PC-3 (cell line): ENCODE results near the gene PRSS56. TPM values are rescaled to one million over a fixed set of nuclear protein-coding genes. Genes with fewer than 3 reads are reported as not detected.
A peak's percentile ranks its signal among the peaks of the same experiment; 100 is the strongest.

Source experiments
- ATAC-seq: fragments of 200-7000 bp; cut with Tn5 transposase; 2 replicates; pipeline ENCODE4 v1.9.1; 2020; ENCODE audit warnings: mild to moderate bottlenecking, moderate library complexity
- BruUV-seq: library from RNA; stranded (reverse); fragments of 400-500 nt; replicated peaks from 2 replicates; lab custom pipeline; 2021; lab: Mats Ljungman, UMichigan
- CTCF ChIA-PET: fragments of 300-600 bp; sonication (Branson Sonifier 250); formaldehyde crosslinking; loops from one replicate; lab custom pipeline; 2022; ENCODE audit warnings: antibody characterized with exemption; lab: Charles Lee
- POLR2A ChIA-PET: fragments of 300-600 bp; sonication (Branson Sonifier 250); formaldehyde crosslinking; loops from one replicate; lab custom pipeline; 2022; ENCODE audit warnings: antibody characterized with exemption; ENCODE audit not compliant: unreplicated experiment; lab: Charles Lee
- DNase-seq: peaks from one replicate; pipeline ENCODE4 v3.0.0-alpha.2; 2015
- H2AFZ ChIP-seq: fragments of 300-600 bp; sonication (generic); 2 replicates; pipeline ENCODE4 v1.6.0; 2016; ENCODE audit warnings: antibody characterized with exemption, low read length
- H3F3A ChIP-seq: fragments of 300-600 bp; sonication (generic); one replicate; pipeline ENCODE4 v1.6.0; 2017; ENCODE audit warnings: antibody characterized with exemption, low read length, control low read depth, mild to moderate bottlenecking; ENCODE audit not compliant: unreplicated experiment
- H3K27ac ChIP-seq: fragments of 300-600 bp; sonication (generic); 2 replicates; pipeline ENCODE4 v1.5.1; 2016; ENCODE audit warnings: mild to moderate bottlenecking, low read length
- H3K27me3 ChIP-seq: fragments of 300-600 bp; sonication (generic); 2 replicates; pipeline ENCODE4 v1.6.1; 2016; ENCODE audit warnings: low read length, mixed read lengths
- H3K36me3 ChIP-seq: fragments of 300-600 bp; sonication (generic); 2 replicates; pipeline ENCODE4 v1.6.1; 2016; ENCODE audit warnings: low read depth, mixed run types, low read length, mixed read lengths
- H3K4me1 ChIP-seq: fragments of 300-600 bp; sonication (generic); 2 replicates; pipeline ENCODE4 v1.5.1; 2016; ENCODE audit warnings: low read length; ENCODE audit not compliant: insufficient read depth
- H3K4me2 ChIP-seq: fragments of 300-600 bp; sonication (generic); 2 replicates; pipeline ENCODE4 v1.6.0; 2016; ENCODE audit warnings: low read length
- H3K4me3 ChIP-seq: fragments of 300-600 bp; sonication (generic); 2 replicates; pipeline ENCODE4 v1.5.1; 2016; ENCODE audit warnings: mild to moderate bottlenecking, low read length, mixed read lengths
- H3K79me2 ChIP-seq: fragments of 300-600 bp; sonication (generic); 2 replicates; pipeline ENCODE4 v1.6.1; 2017; ENCODE audit warnings: low read length, mixed read lengths
- H3K9ac ChIP-seq: fragments of 300-600 bp; sonication (generic); 2 replicates; pipeline ENCODE4 v1.6.0; 2016; ENCODE audit warnings: mild to moderate bottlenecking, low read length
- H3K9me2 ChIP-seq: fragments of 300-600 bp; sonication (generic); replicated peaks from 2 replicates; pipeline ENCODE4 v1.6.1; 2016; ENCODE audit warnings: mixed run types, low read length, mixed read lengths
- H3K9me3 ChIP-seq: fragments of 300-600 bp; sonication (generic); 2 replicates; pipeline ENCODE4 v1.6.1; 2016; ENCODE audit warnings: low read length, mixed read lengths
- H4K20me1 ChIP-seq: fragments of 300-600 bp; sonication (generic); 2 replicates; pipeline ENCODE4 v1.6.1; 2016; ENCODE audit warnings: low read length, mixed read lengths
- CTCF ChIP-seq: fragments of 300-600 bp; sonication (generic); conservative IDR thresholded peaks from 2 replicates; pipeline ENCODE4 v1.5.1; 2017; ENCODE audit warnings: antibody characterized with exemption, low read depth, mild to moderate bottlenecking, low read length
- EZH2 ChIP-seq: fragments of 300-600 bp; sonication (generic); IDR thresholded peaks from one replicate; pipeline ENCODE4 v1.6.1; 2017; ENCODE audit warnings: antibody characterized with exemption, mild to moderate bottlenecking, low read length; ENCODE audit not compliant: unreplicated experiment
- EZH2phosphoT487 ChIP-seq: fragments of 300-600 bp; sonication (generic); IDR thresholded peaks from 2 replicates; pipeline ENCODE4 v1.6.1; 2018; ENCODE audit warnings: mild to moderate bottlenecking, antibody characterized with exemption, low read length, borderline replicate concordance
- intact Hi-C: fragments of 100-400 bp; cut with micrococcal nuclease; formaldehyde crosslinking; loops from 2 replicates; pipeline ENCODE4 v1.9.0; 2023
- total RNA-seq: library from RNA; depleted of rRNA; stranded (reverse); fragments of >200 nt; gene quantifications from 2 replicates; pipeline ENCODE4 v1.2.3, GENCODE V29; 2014

PRSS56 gene
- total RNA-seq, 1 experiment from 2014 or later, result not detected

- POLR2A ChIA-PET, result no interaction called here
- no peak for ATAC-seq
These were observed 20.4 kb downstream of the PRSS56 start for GRCh38 chr2:232540441-232541041.

GRCh38 chr2:232541195-232541960, 21.2 kb downstream of the PRSS56 start:
- no peak overlapping the region for H3K9ac ChIP-seq
- no peaks in the 10 kb centered on the region for H3F3A ChIP-seq
- no peak overlapping the region for H2AFZ ChIP-seq
- no peaks in the 10 kb centered on the region for H3K4me1 ChIP-seq
- no peak overlapping the region for H3K4me3 ChIP-seq
- BruUV-seq, result no TSS peak
- H3K36me3 ChIP-seq, result no peaks in the 10 kb centered on the region
- H3K27ac ChIP-seq, result no peak overlapping the region
- TF ChIP-seq EZH2phosphoT487 (no peak), CTCF (no peak), EZH2 (no peak)
- ChIA-PET POLR2A (no interaction called here), CTCF (no interaction called here)
- no peak overlapping the region for H3K4me2 ChIP-seq
- no peaks in the 10 kb centered on the region for H4K20me1 ChIP-seq
- no peaks in the 10 kb centered on the region for H3K9me2 ChIP-seq
- H3K9me3 ChIP-seq, result no peaks in the 10 kb centered on the region
- no peaks in the 10 kb centered on the region for H3K27me3 ChIP-seq
- DNase-seq (no peak), ATAC-seq (peak; percentile 14; the same call in 1 of the 2 replicates)
- H3K79me2 ChIP-seq, result no peaks in the 10 kb centered on the region
- intact Hi-C loops, result no loop called here

More at GRCh38 chr2:232540441-232541041, 20.4 kb downstream of the PRSS56 start:
- Histone ChIP-seq H2AFZ (no peak overlapping the region), H4K20me1 (no peaks in the 10 kb centered on the region), H3K79me2 (no peaks in the 10 kb centered on the region), H3F3A (no peaks in the 10 kb centered on the region), H3K4me2 (no peak overlapping the region), H3K27ac (no peak overlapping the region), H3K9ac (no peak overlapping the region), H3K27me3 (no peaks in the 10 kb centered on the region), H3K9me2 (no peaks in the 10 kb centered on the region), H3K4me1 (no peaks in the 10 kb centered on the region), H3K36me3 (no peaks in the 10 kb centered on the region), H3K4me3 (no peak overlapping the region), H3K9me3 (no peaks in the 10 kb centered on the region)
- BruUV-seq, result no TSS peak
- intact Hi-C loops, result no loop called here
- DNase-seq, result no peak
- CTCF ChIA-PET, result no interaction called here
- no peak for TF ChIP-seq CTCF
- no peak for TF ChIP-seq EZH2
- no peak for TF ChIP-seq EZH2phosphoT487
